ENCODE measurements around the gene ACOXL.

Gene ACOXL

GRCh38 chr2:110764931-110765330, 32.6 kb downstream of the ACOXL start:
- Mint-ChIP-seq H3K4me1 (ENCODE audit: low read depth) (no peaks in the 10 kb centered on the region), H3K27ac (no peak overlapping the region), H3K9me3 (peaks cover 11% of the 10 kb centered on the region), H3K4me3 (no peak overlapping the region), H3K27me3 (peaks cover 42% of the 10 kb centered on the region), H3K36me3 (ENCODE audit: low read depth) (no peaks in the 10 kb centered on the region)

- Mint-ChIP-seq H3K4me3 (no peak overlapping the region), H3K4me1 (ENCODE audit: low read depth) (no peaks in the 10 kb centered on the region), H3K9me3 (peaks cover 11% of the 10 kb centered on the region), H3K27ac (no peak overlapping the region), H3K27me3 (peaks cover 48% of the 10 kb centered on the region), H3K36me3 (ENCODE audit: low read depth) (no peaks in the 10 kb centered on the region)
Observed at GRCh38 chr2:110766291-110766690, 33.9 kb downstream of the ACOXL start.

GRCh38 chr2:110768591-110768990, 36.2 kb downstream of the ACOXL start:
- Mint-ChIP-seq H3K4me3 (no peak overlapping the region), H3K4me1 (ENCODE audit: low read depth) (no peaks in the 10 kb centered on the region), H3K27me3 (peaks cover 41% of the 10 kb centered on the region), H3K36me3 (ENCODE audit: low read depth) (no peaks in the 10 kb centered on the region), H3K27ac (no peak overlapping the region), H3K9me3 (peaks cover 7% of the 10 kb centered on the region)

- Mint-ChIP-seq H3K36me3 (ENCODE audit: low read depth) (no peaks in the 10 kb centered on the region), H3K27ac (no peak overlapping the region), H3K4me3 (no peak overlapping the region), H3K9me3 (peaks cover 7% of the 10 kb centered on the region), H3K4me1 (ENCODE audit: low read depth) (no peaks in the 10 kb centered on the region), H3K27me3 (peaks cover 37% of the 10 kb centered on the region)
Observed at GRCh38 chr2:110770404-110770958, 38.1 kb downstream of the ACOXL start.

- peaks cover 2% of the 10 kb centered on the region for H3K9me3 Mint-ChIP-seq
- H3K27ac Mint-ChIP-seq, result no peak overlapping the region
- H3K27me3 Mint-ChIP-seq, result peaks cover 34% of the 10 kb centered on the region
- no peaks in the 10 kb centered on the region for H3K36me3 Mint-ChIP-seq (ENCODE audit: low read depth)
- no peaks in the 10 kb centered on the region for H3K4me1 Mint-ChIP-seq (ENCODE audit: low read depth)
- no peak overlapping the region for H3K4me3 Mint-ChIP-seq
Observed at GRCh38 chr2:110770959-110771431, 38.6 kb downstream of the ACOXL start.

- no peak overlapping the region for H3K4me3 Mint-ChIP-seq
- H3K27me3 Mint-ChIP-seq, result peaks cover 32% of the 10 kb centered on the region
- H3K9me3 Mint-ChIP-seq, result no peaks in the 10 kb centered on the region
- no peaks in the 10 kb centered on the region for H3K4me1 Mint-ChIP-seq (ENCODE audit: low read depth)
- H3K36me3 Mint-ChIP-seq (ENCODE audit: low read depth), result no peaks in the 10 kb centered on the region
- no peak overlapping the region for H3K27ac Mint-ChIP-seq
Observed at GRCh38 chr2:110771547-110772382, 39.4 kb downstream of the ACOXL start.

- H3K4me1 Mint-ChIP-seq (ENCODE audit: low read depth), result no peaks in the 10 kb centered on the region
- no peaks in the 10 kb centered on the region for H3K9me3 Mint-ChIP-seq
- H3K4me3 Mint-ChIP-seq, result no peak overlapping the region
- peaks cover 32% of the 10 kb centered on the region for H3K27me3 Mint-ChIP-seq
- H3K27ac Mint-ChIP-seq, result no peak overlapping the region
- no peaks in the 10 kb centered on the region for H3K36me3 Mint-ChIP-seq (ENCODE audit: low read depth)
Observed at GRCh38 chr2:110772383-110772755, 40.0 kb downstream of the ACOXL start.

GRCh38 chr2:110773401-110773921, 41.1 kb downstream of the ACOXL start:
- Mint-ChIP-seq H3K9me3 (no peaks in the 10 kb centered on the region), H3K27me3 (peaks cover 32% of the 10 kb centered on the region), H3K4me3 (no peak overlapping the region), H3K4me1 (ENCODE audit: low read depth) (no peaks in the 10 kb centered on the region), H3K36me3 (ENCODE audit: low read depth) (no peaks in the 10 kb centered on the region), H3K27ac (no peak overlapping the region)

GRCh38 chr2:110774701-110775100, 42.3 kb downstream of the ACOXL start:
- Mint-ChIP-seq H3K27me3 (peaks cover 33% of the 10 kb centered on the region), H3K9me3 (no peaks in the 10 kb centered on the region), H3K36me3 (ENCODE audit: low read depth) (no peaks in the 10 kb centered on the region), H3K4me3 (no peak overlapping the region), H3K27ac (no peak overlapping the region), H3K4me1 (ENCODE audit: low read depth) (no peaks in the 10 kb centered on the region)

GRCh38 chr2:110777531-110778311, 45.3 kb downstream of the ACOXL start:
- H3K27ac Mint-ChIP-seq, result no peak overlapping the region
- no peak overlapping the region for H3K4me3 Mint-ChIP-seq
- H3K9me3 Mint-ChIP-seq, result no peaks in the 10 kb centered on the region
- no peaks in the 10 kb centered on the region for H3K4me1 Mint-ChIP-seq (ENCODE audit: low read depth)
- no peaks in the 10 kb centered on the region for H3K36me3 Mint-ChIP-seq (ENCODE audit: low read depth)
- H3K27me3 Mint-ChIP-seq, result peaks cover 30% of the 10 kb centered on the region

GRCh38 chr2:110780461-110780860, 48.1 kb downstream of the ACOXL start:
- no peak overlapping the region for H3K4me3 Mint-ChIP-seq
- no peaks in the 10 kb centered on the region for H3K36me3 Mint-ChIP-seq (ENCODE audit: low read depth)
- no peaks in the 10 kb centered on the region for H3K9me3 Mint-ChIP-seq
- no peak overlapping the region for H3K27ac Mint-ChIP-seq
- no peaks in the 10 kb centered on the region for H3K4me1 Mint-ChIP-seq (ENCODE audit: low read depth)
- H3K27me3 Mint-ChIP-seq, result peaks cover 36% of the 10 kb centered on the region

GRCh38 chr2:110783196-110783873, 51.0 kb downstream of the ACOXL start:
- no peak overlapping the region for H3K27ac Mint-ChIP-seq
- H3K4me1 Mint-ChIP-seq (ENCODE audit: low read depth), result no peaks in the 10 kb centered on the region
- H3K36me3 Mint-ChIP-seq (ENCODE audit: low read depth), result no peaks in the 10 kb centered on the region
- peaks cover 50% of the 10 kb centered on the region for H3K27me3 Mint-ChIP-seq
- H3K4me3 Mint-ChIP-seq, result no peak overlapping the region
- H3K9me3 Mint-ChIP-seq, result no peaks in the 10 kb centered on the region

- Mint-ChIP-seq H3K36me3 (ENCODE audit: low read depth) (no peaks in the 10 kb centered on the region), H3K4me1 (ENCODE audit: low read depth) (no peaks in the 10 kb centered on the region), H3K9me3 (no peaks in the 10 kb centered on the region), H3K4me3 (no peak overlapping the region), H3K27ac (no peak overlapping the region), H3K27me3 (peaks cover 49% of the 10 kb centered on the region)
Observed at GRCh38 chr2:110784047-110784631, 51.8 kb downstream of the ACOXL start.

GRCh38 chr2:110785439-110785838, 53.1 kb downstream of the ACOXL start:
- peaks cover 44% of the 10 kb centered on the region for H3K27me3 Mint-ChIP-seq

More at GRCh38 chr2:110785439-110785838, 53.1 kb downstream of the ACOXL start:
- H3K36me3 Mint-ChIP-seq (ENCODE audit: low read depth), result no peaks in the 10 kb centered on the region
- no peaks in the 10 kb centered on the region for H3K9me3 Mint-ChIP-seq
- H3K27ac Mint-ChIP-seq, result no peak overlapping the region
- H3K4me1 Mint-ChIP-seq (ENCODE audit: low read depth), result no peaks in the 10 kb centered on the region
- no peak overlapping the region for H3K4me3 Mint-ChIP-seq

All from stimulated activated naive CD8-positive, alpha-beta T cell treated with anti-CD3 and anti-CD28 coated beads, Interleukin-15, Interleukin-2, amounts not matched to agents 100 ng/mL and 50 ng/mL, for 24 hours (primary cell).